GM21381 (cell line): ENCODE results near the gene C12orf57.
"Not testable (repeated sequence)": the region's sequence is repeated elsewhere in the genome, so short reads cannot be mapped to it uniquely, and the experiment has no call there.

Experiments used
- ATAC-seq: cut with Tn5 transposase; IDR thresholded peaks from one replicate; pipeline ENCODE4 v1.9.1; 2021; ENCODE audit warnings: mild to moderate bottlenecking, moderate library complexity; ENCODE audit not compliant: unreplicated experiment

Gene C12orf57

GRCh38 chr12:6943722-6944380, at the start of gene C12orf57, which contains the start of gene RNU7-1:
C12orf57 (plus strand) TSS chr12:6944022; CDS start chr12:6944122, 100 bp downstream.
RNU7-1 (plus strand) TSS chr12:6943816.
- peak; percentile 27 for ATAC-seq

DNA sequence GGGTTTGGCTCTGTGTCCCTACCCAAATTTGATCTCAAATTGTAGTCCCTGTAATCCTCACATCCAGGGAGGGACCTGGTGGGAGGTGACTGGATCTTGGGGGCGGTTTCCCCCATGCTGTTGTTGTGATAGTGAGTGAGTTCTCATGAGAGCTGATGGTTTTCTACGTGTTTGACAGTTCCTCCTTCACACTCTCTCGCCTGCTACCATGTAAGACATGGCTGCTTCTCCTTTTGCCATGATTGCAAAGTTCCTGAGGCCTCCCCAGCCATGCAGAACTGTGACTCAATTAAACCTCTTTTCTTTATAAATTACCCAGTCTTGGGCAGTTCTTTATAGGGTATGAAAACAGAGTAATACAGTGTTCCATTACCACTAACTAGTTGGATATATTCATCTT, 49.5 kb upstream of the C12orf57 start:
- no peak for ATAC-seq

DNA sequence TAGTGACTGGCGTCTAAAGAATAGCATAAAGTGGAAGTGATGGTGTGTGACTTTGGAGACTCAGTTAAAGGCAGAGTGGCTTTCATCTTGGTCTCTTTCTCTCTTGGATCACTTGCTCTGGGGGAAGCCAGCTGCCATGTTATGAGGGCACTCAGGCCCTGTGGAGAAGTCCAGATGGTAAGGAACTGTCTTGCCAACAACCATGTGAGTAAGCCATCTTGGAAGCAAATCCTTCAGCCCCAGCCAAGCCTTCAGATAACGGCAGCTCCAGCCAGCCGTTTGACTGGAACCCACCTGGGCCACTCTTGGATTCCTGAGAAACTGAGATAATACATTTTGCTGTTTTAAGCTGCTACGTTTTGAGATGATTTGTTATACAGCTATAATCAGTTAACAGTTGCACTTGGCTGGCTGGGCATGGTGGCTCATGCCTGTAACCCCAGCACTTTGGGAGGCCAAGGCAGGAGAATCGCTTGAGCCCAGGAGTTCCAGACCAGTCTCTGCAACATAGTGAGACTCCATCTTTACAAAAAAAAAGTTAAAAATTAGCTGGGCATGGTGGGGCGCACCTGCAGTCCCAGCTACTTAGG, 46.9 kb upstream of the C12orf57 start:
- no peak for ATAC-seq

DNA sequence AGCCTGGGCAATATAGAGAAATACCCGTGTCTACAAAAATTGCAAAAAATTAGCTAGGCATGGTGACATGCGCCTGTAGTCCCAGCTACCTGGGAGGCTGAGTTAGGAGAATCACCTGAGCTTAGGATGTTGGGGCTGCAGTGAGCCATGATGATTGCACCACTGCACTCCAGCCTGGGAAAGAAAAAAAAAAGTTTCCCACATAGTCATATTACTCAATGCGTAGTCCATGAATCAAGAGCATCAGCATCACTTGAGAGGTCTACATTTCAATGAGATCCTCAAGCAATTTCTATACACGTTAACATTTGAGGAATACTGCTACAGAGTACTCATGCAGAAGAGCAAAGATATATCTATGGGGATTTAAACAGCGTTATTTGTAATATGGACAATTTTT, 44.4 kb upstream of the C12orf57 start:
- no peak for ATAC-seq

DNA sequence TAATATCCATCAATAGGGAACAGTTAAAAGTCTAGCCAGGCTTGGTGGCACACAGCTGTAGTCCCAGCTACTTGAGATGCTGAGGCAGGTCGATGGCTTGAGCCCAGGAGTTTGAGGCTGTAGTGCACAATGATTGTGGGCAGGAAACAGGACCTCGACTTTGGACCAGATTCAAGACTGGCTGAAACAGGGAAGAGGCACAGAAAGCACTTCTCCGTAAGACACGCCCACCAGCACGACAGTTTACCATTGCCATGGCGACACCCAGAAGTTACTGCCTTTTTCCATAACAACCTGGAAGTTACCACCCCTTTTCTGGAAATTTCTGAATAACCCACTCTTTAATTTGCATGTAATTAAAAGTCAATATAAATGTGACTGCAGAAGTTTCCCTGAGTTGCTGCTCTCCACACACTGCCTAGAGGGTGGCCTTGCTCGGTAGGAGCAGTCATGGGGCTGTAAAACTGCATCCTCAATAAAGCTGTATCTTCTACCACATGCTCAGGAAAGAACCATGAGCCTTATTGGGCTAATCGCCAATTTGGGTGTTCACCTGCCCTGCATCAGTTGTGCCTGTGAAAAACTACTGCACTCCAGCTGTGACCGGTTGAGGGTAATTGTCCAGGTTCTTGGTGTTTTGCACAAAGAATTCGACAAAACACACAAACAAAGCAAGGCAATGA, 43.8 kb upstream of the C12orf57 start:
- ATAC-seq = no peak

GRCh38 chr12:6902448-6902847, 41.4 kb upstream of the C12orf57 start:
- no peak for ATAC-seq

DNA sequence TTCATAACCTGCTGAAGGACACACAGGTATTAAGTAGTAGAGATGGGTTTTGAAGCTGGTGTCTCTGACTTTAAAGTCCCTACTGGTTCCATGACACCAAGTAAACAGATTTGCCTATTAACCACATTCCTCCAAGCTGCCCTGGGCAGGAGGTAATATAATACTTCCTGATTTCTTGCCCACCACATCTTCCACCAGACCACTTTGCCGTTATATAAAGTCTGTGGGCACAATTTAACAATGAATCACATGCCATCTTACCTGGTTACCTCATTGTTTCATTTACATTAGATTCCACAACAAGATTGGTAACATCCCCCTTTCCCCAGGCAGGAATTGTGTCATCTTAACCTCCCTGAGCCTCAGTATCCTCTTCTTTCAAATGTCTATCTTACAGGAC, 40.1 kb upstream of the C12orf57 start:
- ATAC-seq = no peak

GRCh38 chr12:6904280-6905276, 39.2 kb upstream of the C12orf57 start, which contains the start of gene LRRC23:
LRRC23 (plus strand) TSS chr12:6904822; CDS start chr12:6905634, 812 bp downstream.
- ATAC-seq = peak; percentile 96

GRCh38 chr12:6905414-6906040, 38.3 kb upstream of the C12orf57 start:
- no peak for ATAC-seq

DNA sequence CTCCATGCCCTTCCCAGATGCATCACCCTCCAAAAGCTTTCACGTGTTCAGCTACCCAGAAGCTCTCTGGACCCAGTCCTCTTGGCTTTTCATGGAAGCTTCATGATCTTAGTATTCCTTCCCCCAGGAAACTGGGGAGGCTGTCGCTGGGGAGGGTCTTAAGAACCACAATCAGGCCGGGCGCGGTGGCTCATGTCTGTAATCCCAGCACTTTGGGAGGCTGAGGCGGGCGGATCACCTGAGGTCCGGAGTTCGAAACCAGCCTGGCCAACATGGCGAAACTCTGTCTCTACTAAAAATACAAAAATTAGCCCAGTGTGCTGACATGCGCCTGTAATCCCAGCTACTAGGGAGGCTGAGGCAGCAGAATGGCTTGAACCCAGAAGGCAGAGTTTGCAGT, 35.7 kb upstream of the C12orf57 start:
- ATAC-seq = not testable (repeated sequence)

GRCh38 chr12:6909421-6910145, 34.2 kb upstream of the C12orf57 start:
- ATAC-seq = no peak

GRCh38 chr12:6912164-6912935, 31.5 kb upstream of the C12orf57 start:
- ATAC-seq = no peak

- ATAC-seq = peak; percentile 77
Observed at GRCh38 chr12:6914246-6914946, 29.4 kb upstream of the C12orf57 start, which contains the start of gene ENO2. ENO2 (plus strand) TSS chr12:6914580; CDS start chr12:6915833, 1,253 bp downstream.

- no peak for ATAC-seq
Observed at GRCh38 chr12:6914947-6915788, 28.7 kb upstream of the C12orf57 start.

GRCh38 chr12:6915789-6916285, 28.0 kb upstream of the C12orf57 start:
- ATAC-seq = no peak

- ATAC-seq = no peak
Observed at GRCh38 chr12:6916426-6917200, 27.2 kb upstream of the C12orf57 start.
